Stimulated activated CD4-positive, alpha-beta T cell treated with anti-CD3 and anti-CD28 coated beads, Interleukin-4, amount 100 ng/mL, for 24 hours (primary cell): ENCODE results near the gene LGI2.
"Not testable (repeated sequence)": the region's sequence is repeated elsewhere in the genome, so short reads cannot be mapped to it uniquely, and the experiment has no call there.

Experiments
- DNase-seq: peaks from one replicate; pipeline ENCODE4 v3.0.0-alpha.2; 2020

Gene LGI2

GRCh38 chr4:25033526-25033925, 2.8 kb upstream of the LGI2 start:
- DNase-seq, result no peak

- DNase-seq, result no peak
Measured at GRCh38 chr4:25032126-25032525, 1.4 kb upstream of the LGI2 start.

- DNase-seq, result no peak
Measured at GRCh38 chr4:25031077-25031621, 403 bp upstream of the LGI2 start.

GRCh38 chr4:25029479-25030276, 1.1 kb downstream of the LGI2 start:
- DNase-seq, result no peak

GRCh38 chr4:25028851-25029250, 1.9 kb downstream of the LGI2 start:
- no peak for DNase-seq

GRCh38 chr4:25022766-25023165, 8.0 kb downstream of the LGI2 start:
- no peak for DNase-seq

- DNase-seq, result no peak
Measured at GRCh38 chr4:25021216-25021615, 9.5 kb downstream of the LGI2 start.

- no peak for DNase-seq
Measured at GRCh38 chr4:25020236-25020635, 10.5 kb downstream of the LGI2 start.

GRCh38 chr4:25019501-25019900, 11.2 kb downstream of the LGI2 start:
- DNase-seq, result no peak

GRCh38 chr4:25015012-25015411, 15.7 kb downstream of the LGI2 start:
- no peak for DNase-seq

GRCh38 chr4:25014662-25014983, 16.1 kb downstream of the LGI2 start:
- DNase-seq, result not testable (repeated sequence)

- no peak for DNase-seq
Measured at GRCh38 chr4:25013756-25014661, 16.7 kb downstream of the LGI2 start.

- no peak for DNase-seq
Measured at GRCh38 chr4:25012655-25013054, 18.1 kb downstream of the LGI2 start.

- no peak for DNase-seq
Measured at GRCh38 chr4:25011135-25011866, 19.4 kb downstream of the LGI2 start.

- DNase-seq, result no peak
Measured at GRCh38 chr4:25007598-25007997, 23.1 kb downstream of the LGI2 start.

GRCh38 chr4:25002681-25003080, 28.1 kb downstream of the LGI2 start:
- no peak for DNase-seq

- no peak for DNase-seq
Measured at GRCh38 chr4:25001509-25001908, 29.2 kb downstream of the LGI2 start.

- no peak for DNase-seq
Measured at GRCh38 chr4:25000639-25001038, 30.1 kb downstream of the LGI2 start.

GRCh38 chr4:24999392-25000089, 31.2 kb downstream of the LGI2 start:
- DNase-seq, result no peak

GRCh38 chr4:24995346-24995919, 35.3 kb downstream of the LGI2 start:
- DNase-seq, result no peak

GRCh38 chr4:24993551-24994080, 37.1 kb downstream of the LGI2 start:
- no peak for DNase-seq

- DNase-seq, result no peak
Measured at GRCh38 chr4:24992968-24993367, 37.8 kb downstream of the LGI2 start.
